HG03196 (cell line): Measurements from ENCODE around the gene GOLGA6C.
"Not testable (repeated sequence)": the region's sequence is repeated elsewhere in the genome, so short reads cannot be mapped to it uniquely, and the experiment has no call there.

ENCODE experiments used
- ATAC-seq: cut with Tn5 transposase; IDR thresholded peaks from one replicate; pipeline ENCODE4 v1.9.1; 2021; ENCODE audit not compliant: unreplicated experiment

The GOLGA6C gene

DNA sequence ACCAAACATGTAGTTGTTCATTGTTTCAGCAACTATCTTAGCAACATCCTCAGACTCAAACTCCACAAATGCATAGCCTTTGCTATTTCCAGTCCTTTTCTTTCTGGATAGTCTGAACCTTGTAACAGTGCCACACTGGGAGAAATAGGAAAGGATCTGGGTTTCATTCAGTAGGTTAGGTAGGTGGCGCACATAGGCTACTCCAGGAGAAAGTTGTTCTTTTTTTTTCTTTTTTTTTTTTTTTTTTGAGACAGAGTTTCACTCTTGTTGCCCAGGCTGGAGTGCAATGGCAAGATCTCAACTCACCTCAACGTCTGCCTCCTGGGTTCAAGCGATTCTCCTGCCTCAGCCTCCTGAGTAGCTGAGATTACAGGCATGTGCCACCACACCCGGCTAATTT, 5.8 kb upstream of the GOLGA6C start:
- not testable (repeated sequence) for ATAC-seq

DNA sequence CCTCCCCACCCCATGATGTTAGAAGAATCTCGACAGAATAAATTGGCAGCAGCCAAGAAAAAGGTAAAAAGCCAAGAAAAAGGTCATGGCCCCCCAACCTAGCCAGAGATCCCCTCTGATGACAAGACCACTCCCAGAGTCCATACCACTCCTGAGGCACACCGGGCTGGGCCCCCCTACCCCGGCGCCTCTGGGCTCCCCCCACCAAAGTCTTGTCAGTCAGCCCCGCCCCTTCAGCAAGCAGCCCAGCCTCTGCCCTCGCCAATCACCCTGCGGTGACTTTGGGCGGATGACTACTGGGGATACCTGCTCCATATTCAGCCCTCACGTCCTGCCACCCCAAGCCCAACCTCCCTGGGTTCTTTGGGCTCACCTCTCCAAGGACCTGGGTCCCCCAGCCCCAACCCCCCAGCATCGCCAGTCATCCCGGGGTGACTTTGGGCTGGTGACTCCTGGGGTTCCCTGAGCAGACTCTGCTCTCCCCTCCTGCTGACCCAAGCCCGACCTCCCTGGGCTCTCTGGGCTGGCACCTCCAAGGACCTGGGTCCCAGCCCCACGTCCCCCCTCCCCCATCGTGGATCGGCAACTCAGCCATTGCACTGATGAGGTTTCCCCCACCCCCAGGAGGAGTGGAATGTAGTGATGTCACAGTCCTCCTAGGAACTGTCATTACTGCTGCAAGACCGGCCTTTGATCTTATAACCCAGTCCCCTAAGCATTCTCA, 648 bp downstream of the GOLGA6C start:
- ATAC-seq: not testable (repeated sequence)

- ATAC-seq: not testable (repeated sequence)
These were observed 1.7 kb downstream of the GOLGA6C start for GRCh38 chr15:75259873-75260272.

GRCh38 chr15:75273751-75274359, 15.7 kb downstream of the GOLGA6C start:
- ATAC-seq: not testable (repeated sequence)

DNA sequence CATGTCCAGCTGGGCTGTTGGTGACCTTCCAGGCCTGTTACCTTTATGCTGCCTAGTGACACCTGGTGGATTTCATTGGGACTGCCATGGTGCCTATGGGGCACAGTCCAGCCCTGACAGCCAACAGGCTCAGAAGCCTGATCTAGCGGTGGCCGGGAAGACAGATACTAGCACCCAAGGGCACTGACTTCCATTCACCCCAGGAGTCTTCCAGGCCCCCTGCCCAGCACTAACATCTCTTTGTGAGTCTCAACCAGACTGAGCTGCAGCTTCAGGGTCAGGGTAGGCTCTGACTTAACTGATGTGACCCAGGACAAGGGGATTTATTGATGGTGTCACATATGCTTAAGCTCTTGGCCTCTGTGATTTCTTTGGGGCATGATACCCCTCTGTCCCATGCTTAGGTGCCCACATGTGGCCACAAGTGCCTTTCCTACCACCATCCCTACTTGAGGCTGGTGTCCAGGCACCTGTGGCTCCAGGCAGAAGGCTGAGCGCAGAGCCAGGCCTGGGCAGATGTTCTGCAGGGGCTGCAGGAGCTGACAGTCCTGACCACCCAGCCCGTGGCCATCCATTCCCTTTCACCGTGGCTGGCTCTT, 16.5 kb downstream of the GOLGA6C start:
- not testable (repeated sequence) for ATAC-seq

GRCh38 chr15:75275617-75276016, 17.5 kb downstream of the GOLGA6C start:
- ATAC-seq: not testable (repeated sequence)

DNA sequence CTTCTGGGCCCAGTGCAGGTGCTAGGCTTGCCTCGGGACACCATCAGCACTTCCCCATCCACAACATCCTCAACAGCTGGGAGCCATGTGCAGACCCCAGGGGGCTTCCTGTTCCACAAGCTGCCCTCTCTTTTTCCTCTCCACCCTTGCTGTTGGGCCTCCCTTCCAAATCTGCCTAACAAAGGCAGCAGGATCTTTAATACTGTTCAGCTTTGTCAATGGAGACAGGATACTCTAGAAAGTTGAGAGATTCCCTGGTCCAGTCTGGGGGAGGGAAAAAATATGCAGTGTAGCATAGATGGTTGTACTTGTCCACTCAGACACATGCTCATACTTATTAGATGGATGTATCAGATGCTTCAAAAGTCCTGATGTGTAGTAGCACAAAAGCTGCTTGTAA, 20.4 kb downstream of the GOLGA6C start:
- not testable (repeated sequence) for ATAC-seq

GRCh38 chr15:75282572-75282971, 24.4 kb downstream of the GOLGA6C start, which contains the start of gene GOLGA6D:
Gene GOLGA6D (plus strand): TSS chr15:75282835. CDS start chr15:75282876, 41 bp downstream.
- ATAC-seq: not testable (repeated sequence)

- ATAC-seq: not testable (repeated sequence)
These were observed 26.0 kb downstream of the GOLGA6C start for GRCh38 chr15:75284152-75284551.

DNA sequence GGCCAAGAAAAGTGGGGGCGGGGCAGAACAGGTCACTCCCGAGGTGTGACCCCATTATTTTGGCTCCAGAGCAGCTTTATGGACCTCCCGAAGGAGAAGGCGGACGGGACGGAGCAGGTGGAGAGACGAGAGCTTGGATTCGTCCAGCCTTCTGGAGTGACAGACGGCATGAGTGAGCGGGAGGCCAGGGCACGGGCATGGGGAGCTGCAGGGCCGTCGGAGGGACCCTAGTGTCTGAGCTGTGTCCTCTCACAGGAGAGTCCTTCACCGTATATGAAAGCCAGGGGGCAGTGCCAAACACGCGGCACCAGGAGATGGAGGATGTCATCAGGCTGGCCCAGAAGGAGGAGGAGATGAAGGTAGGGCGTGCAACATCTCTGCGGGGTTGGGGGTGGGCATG, 35.5 kb downstream of the GOLGA6C start:
- ATAC-seq: not testable (repeated sequence)

DNA sequence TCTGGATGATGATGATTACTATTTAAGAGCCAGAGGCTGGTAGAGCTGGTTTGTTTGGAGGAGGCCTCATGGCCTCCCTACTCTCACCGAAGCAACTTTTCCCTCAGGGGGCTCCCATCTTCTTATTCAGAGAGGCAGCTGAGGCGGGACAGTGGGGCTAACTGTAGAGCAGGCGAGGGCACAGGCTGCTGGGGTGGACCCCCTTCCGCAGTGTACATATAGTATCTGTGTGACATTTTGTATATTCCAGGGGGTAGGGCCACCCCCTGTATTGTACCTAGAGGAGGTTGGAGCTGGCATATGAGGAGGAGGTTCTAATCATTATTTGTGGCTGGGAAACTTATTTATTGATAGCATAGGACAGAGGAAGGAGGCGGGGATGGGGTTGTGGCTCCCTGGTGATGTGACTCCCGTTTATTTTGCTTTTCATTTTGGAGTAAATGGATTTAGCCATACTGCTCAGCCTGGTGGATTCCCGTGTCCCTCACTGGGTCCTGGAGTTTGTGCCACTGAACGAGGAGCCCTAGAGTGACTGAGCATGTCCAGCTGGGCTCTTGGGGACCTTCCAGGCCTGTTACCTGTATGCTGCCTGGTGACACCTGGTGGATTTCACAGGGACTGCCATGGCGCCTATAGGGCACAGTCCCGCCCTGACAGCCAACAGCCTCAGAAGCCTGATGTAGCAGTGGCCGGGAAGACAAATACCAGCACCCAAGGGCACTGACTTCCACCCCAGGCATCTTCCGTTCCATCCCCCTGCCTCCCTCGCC, 40.6 kb downstream of the GOLGA6C start:
- not testable (repeated sequence) for ATAC-seq

GRCh38 chr15:75299311-75299688, 41.2 kb downstream of the GOLGA6C start:
- ATAC-seq: not testable (repeated sequence)

DNA sequence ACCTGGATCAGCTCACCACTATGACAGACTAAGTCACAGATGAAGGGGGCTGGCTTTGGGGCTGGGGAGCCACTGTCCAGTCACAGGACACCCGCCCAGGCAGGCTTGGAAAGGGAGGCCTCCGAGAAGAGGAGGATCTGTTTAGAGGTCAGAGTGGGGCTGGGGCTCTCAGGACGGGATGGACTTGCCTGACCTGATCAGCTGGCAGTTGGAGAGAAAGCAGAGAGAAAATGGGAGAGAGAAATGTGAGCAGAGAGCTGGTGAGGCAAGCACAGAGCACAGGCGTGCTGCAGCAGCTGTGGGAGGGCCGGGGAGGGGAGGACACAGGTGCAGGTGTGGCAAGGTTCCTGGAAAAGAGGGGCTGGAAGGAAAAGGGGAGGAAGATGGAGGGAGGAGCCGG, 41.9 kb downstream of the GOLGA6C start:
- ATAC-seq: not testable (repeated sequence)

- no peak for ATAC-seq
These were observed 44.2 kb downstream of the GOLGA6C start for GRCh38 chr15:75302318-75302717.

- ATAC-seq: not testable (repeated sequence)
These were observed 44.6 kb downstream of the GOLGA6C start for GRCh38 chr15:75302753-75303152.

DNA sequence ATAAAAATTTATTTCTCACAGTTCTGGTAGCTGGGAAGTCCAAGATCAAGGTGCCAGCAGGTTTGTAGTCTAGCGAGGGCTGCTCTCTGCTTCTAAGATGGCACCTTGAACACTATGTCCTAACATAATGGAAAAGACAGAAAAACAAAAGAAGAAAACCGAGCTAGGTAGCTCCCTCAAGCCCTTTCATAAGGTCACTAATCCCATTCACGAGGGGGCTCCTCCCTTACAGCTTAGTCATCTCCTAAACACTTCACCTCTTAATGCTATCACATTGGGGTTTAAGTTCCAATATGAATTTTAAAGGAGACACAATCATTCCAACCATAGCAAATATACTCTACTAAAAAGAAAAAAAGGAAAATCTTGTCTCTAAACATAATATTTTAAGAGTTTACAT, 48.1 kb downstream of the GOLGA6C start:
- ATAC-seq: no peak

DNA sequence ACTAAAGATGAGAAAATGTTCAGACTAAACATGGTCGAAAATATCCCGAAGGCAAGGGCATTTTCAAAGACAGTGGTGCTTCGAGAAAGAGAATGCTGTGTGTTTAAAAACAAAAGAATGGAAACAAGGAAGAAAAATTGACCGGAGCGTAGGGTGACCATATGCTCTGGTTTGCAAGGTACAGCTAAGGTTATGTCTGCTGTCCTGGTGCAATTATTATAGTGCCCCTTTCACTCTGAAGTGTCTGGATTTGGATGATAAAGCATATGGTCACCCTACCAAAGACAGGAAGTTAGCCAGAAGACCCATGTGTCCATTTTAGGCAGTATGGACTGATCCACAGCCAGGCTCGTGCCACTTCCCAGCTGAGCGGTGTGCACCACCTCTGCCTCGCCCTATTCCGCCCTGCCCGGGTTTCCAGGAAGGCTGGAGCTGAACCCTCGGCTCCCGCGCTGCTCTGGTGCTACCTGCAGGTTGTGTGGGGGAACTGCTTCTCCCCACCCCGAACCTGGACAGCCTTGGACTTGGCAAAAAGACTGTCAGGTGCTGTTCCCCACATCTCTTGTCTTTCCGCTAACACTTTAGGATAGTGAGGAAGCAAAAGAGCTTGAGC, 49.8 kb downstream of the GOLGA6C start:
- ATAC-seq: no peak

DNA sequence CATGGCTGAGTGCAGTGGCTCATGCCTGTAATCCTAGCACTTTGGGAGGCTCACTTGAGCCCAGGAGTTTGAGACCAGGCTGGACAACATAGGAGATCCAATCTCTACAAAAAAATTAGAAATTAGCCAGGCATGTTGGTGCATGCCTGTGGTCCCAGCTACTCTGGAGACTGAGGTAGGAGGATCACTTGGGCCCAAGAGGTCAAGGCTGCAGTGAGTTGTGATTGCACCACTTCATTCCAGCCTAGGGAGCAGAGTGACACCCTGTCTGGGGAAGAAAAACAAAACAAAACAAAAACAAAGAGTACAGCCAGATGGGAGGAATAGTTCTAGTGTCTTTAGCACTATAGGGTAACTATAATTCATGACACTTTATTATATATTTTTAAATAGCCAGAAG, 51.6 kb downstream of the GOLGA6C start:
- no peak for ATAC-seq

DNA sequence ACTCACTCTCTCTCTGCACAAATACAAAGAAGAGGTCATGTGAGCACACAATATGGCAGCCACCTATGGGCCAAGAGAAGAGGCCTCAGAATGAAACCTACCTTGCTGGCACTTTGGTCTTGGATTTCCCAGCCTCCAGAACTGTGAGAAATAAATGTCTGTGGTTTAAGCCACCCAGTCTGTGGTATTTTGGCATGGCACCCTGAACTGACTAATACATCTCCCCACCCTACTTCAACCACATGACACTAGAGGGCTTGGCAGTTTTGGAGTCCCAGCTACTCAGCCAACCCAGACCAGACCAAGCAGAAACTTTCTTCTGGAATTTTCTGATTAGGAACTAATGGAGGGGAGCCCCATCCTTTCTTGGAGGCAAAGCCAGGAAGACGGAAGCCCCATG, 54.4 kb downstream of the GOLGA6C start:
- not testable (repeated sequence) for ATAC-seq

- no peak for ATAC-seq
These were observed 55.1 kb downstream of the GOLGA6C start for GRCh38 chr15:75313116-75313845.
